ENCODE results near the gene MYADML2.

- TF ChIP-seq ZNF274 (IDR thresholded peaks at IDR 0.05; ENCODE audit: low read depth, low read length), result no peak
- TF ChIP-seq SUZ12 (IDR thresholded peaks at IDR 0.05; ENCODE audit: extremely low read depth, insufficient read depth, insufficient read length), result no peak
- no peak for TF ChIP-seq YY1 (IDR thresholded peaks at IDR 0.05; ENCODE audit: insufficient read depth, insufficient read length)
Measured at GRCh38 chr17:81905424-81905875, 41.6 kb downstream of the MYADML2 start.
